AG09309 (cell line): ENCODE measurements around the gene HAND1.
A peak's percentile ranks its signal among the peaks of the same experiment; 100 is the strongest.

ENCODE experiments used
- DNase-seq: peaks from one replicate; pipeline ENCODE4 v3.0.0-alpha.2; 2010; ENCODE audit warnings: low read depth
- H3K4me3 ChIP-seq: 2 replicates; pipeline ENCODE4 v1.5.1; 2011; ENCODE audit warnings: mild to moderate bottlenecking, low read depth, low read length, moderate library complexity; ENCODE audit not compliant: control insufficient read depth
- TF ChIP-seq, protein P1 (sequence below): IDR thresholded peaks from 2 replicates; pipeline ENCODE4 v1.5.1; 2011; ENCODE audit warnings: mild to moderate bottlenecking, low read depth, low read length, inconsistent platforms; ENCODE audit not compliant: insufficient read depth, control insufficient read depth; ENCODE audit errors: missing control alignments

The HAND1 gene

GRCh38 chr5:154464438-154464837 is 13.6 kb downstream of the HAND1 start:
- no peak for DNase-seq
- no peak overlapping the region for H3K4me3 ChIP-seq
- TF ChIP-seq, protein P1, sequence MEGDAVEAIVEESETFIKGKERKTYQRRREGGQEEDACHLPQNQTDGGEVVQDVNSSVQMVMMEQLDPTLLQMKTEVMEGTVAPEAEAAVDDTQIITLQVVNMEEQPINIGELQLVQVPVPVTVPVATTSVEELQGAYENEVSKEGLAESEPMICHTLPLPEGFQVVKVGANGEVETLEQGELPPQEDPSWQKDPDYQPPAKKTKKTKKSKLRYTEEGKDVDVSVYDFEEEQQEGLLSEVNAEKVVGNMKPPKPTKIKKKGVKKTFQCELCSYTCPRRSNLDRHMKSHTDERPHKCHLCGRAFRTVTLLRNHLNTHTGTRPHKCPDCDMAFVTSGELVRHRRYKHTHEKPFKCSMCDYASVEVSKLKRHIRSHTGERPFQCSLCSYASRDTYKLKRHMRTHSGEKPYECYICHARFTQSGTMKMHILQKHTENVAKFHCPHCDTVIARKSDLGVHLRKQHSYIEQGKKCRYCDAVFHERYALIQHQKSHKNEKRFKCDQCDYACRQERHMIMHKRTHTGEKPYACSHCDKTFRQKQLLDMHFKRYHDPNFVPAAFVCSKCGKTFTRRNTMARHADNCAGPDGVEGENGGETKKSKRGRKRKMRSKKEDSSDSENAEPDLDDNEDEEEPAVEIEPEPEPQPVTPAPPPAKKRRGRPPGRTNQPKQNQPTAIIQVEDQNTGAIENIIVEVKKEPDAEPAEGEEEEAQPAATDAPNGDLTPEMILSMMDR = no peak

GRCh38 chr5:154461531-154461930 is 16.5 kb downstream of the HAND1 start:
- DNase-seq = no peak
- no peak overlapping the region for H3K4me3 ChIP-seq
- TF ChIP-seq, protein P1 = peak; percentile 34

GRCh38 chr5:154460172-154460571 is 17.9 kb downstream of the HAND1 start:
- no peak overlapping the region for H3K4me3 ChIP-seq
- TF ChIP-seq, protein P1 = no peak
- DNase-seq = no peak

- TF ChIP-seq, protein P1 = no peak
- no peak overlapping the region for H3K4me3 ChIP-seq
- DNase-seq = no peak
These were observed 19.0 kb downstream of the HAND1 start for GRCh38 chr5:154459015-154459414.

GRCh38 chr5:154456540-154456939 is 21.5 kb downstream of the HAND1 start:
- no peak for DNase-seq

GRCh38 chr5:154455585-154455984 is 22.4 kb downstream of the HAND1 start:
- DNase-seq = no peak
- H3K4me3 ChIP-seq = no peak overlapping the region
- TF ChIP-seq, protein P1 = no peak

More at GRCh38 chr5:154456540-154456939, 21.5 kb downstream of the HAND1 start:
- TF ChIP-seq, protein P1 = no peak
- no peak overlapping the region for H3K4me3 ChIP-seq

DNA sequence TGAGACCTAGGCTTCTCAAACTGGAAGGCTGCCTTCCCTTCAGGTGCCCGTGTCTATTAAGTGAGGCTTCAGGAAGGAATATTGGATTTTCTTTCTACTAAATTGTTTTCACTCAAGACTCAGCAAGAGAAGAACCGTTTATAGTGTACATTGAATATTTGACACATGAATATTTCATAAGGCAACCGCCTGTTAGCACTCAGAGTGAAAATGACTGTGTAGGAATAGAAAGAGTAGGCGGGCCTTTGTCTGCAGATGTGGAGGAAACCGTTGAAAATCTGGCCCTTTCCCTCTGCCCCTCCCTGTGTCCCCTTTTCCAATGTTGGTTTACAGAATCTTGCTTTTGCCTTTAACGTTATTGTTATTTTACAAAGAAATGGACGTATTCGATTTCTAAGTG is 26.1 kb downstream of the HAND1 start:
- DNase-seq = no peak

More for the DNA sequence above, 26.1 kb downstream of the HAND1 start:
- TF ChIP-seq, protein P1 = no peak
- no peak overlapping the region for H3K4me3 ChIP-seq
